Heart right ventricle (tissue), 16 donors: ENCODE measurements around the gene ABAT. TPM values are rescaled to one million over a fixed set of nuclear protein-coding genes. Genes with fewer than 3 reads are reported as not detected.

Experiments
- ATAC-seq, 8 donors: fragments of 200-7000 bp; cut with Tn5 transposase; one replicate each; pipeline ENCODE4 v1.9.1; 2020; ENCODE audit warnings: mild to moderate bottlenecking in 8 of 8, moderate library complexity in 8 of 8, moderate number of reproducible peaks in 1 of 8
- DNase-seq, 2 donors: peaks; one replicate each; pipeline ENCODE4 v3.0.0-alpha.2; 2020
- H3K27ac ChIP-seq, 10 donors: fragments of 200-600 bp; sonication (generic) in 2 of 10; one replicate each; pipeline versions ENCODE4 v1.5.0 to v1.8.0; 2020 to 2022; ENCODE audit warnings: mild to moderate bottlenecking in 3 of 10
- H3K27me3 ChIP-seq, 7 donors: fragments of 200-600 bp; one replicate each; pipeline ENCODE4 v1.8.0; 2021 to 2022; ENCODE audit warnings: mild to moderate bottlenecking in 2 of 7
- H3K36me3 ChIP-seq, 9 donors: fragments of 200-600 bp; sonication (generic) in 1 of 9; one replicate each; pipeline versions ENCODE4 v1.5.0 to v1.8.0; 2020 to 2022; ENCODE audit warnings: mild to moderate bottlenecking in 2 of 9
- H3K4me1 ChIP-seq, 9 donors: fragments of 200-600 bp; sonication (generic) in 1 of 9; one replicate each; pipeline versions ENCODE4 v1.5.0 to v1.8.0; 2020 to 2022; ENCODE audit warnings: mild to moderate bottlenecking in 4 of 9
- H3K4me3 ChIP-seq, 10 donors: fragments of 200-600 bp; sonication (generic) in 2 of 10; one replicate each; pipeline versions ENCODE4 v1.5.0 to v1.8.0; 2020 to 2022; ENCODE audit warnings: mild to moderate bottlenecking in 7 of 10, moderate library complexity in 2 of 10
- H3K9me3 ChIP-seq, 11 donors: fragments of 200-600 bp in 10 of 11; sonication (generic) in 2 of 11; one replicate each; pipeline versions ENCODE4 v1.5.0 to v1.8.0; 2013 to 2022; ENCODE audit warnings: mild to moderate bottlenecking in 2 of 11, control low read depth in 1 of 11, moderate library complexity in 1 of 11
- CTCF ChIP-seq, 9 donors: fragments of 200-600 bp; sonication (generic) in 2 of 9; IDR thresholded peaks; one replicate each; pipeline versions ENCODE4 v1.5.0 to v1.8.0; 2021 to 2022; ENCODE audit warnings: antibody characterized with exemption in 9 of 9, mild to moderate bottlenecking in 5 of 9, moderate library complexity in 1 of 9
- WGBS, 2 donors: extraction: QIAGEN DNeasy Blood & Tissue Kit; methylation state at CpG; one replicate each; pipeline ENCODE4 v1.1.7; 2013; ENCODE audit warnings: inconsistent platforms in 1 of 2; 5-methylcytosine and 5-hydroxymethylcytosine counted together
- intact Hi-C, 10 donors: fragments of 100-400 bp; cut with DNase I; formaldehyde crosslinking; loops; one replicate each; pipeline versions ENCODE4 v1.11.1 to v1.14.2; 2022
- polyA plus RNA-seq, 2 donors: library from polyadenylated mRNA; stranded (reverse); fragments of 200-250 nt; gene quantifications; one replicate each; pipeline ENCODE4 v1.2.3, GENCODE V29; 2013
- total RNA-seq, 10 donors: library from RNA; stranded (reverse); fragmentation: NEBNext Ultra II Directional in 3 of 10; extraction: Animal tissue kit (Norgen Biotek cat#: 25700) in 3 of 10; gene quantifications; one replicate each; pipeline versions ENCODE4 v1.2.1 to v1.2.4, GENCODE V29; 2021 to 2023
- donor health status: Arrhythmogenic right ventricular cardiomyopathy.
- donor health status: ischemic (EF 13 %, LVEDD 7.1; RV severe dilation, severe dysfunction).
- donor health status: healthy with polysubstance abuse.
- donor health status: DM: no; HTN: yes; CAD: no.
- donor health status: DM: no; HTN: no; CAD: no.
- donor health status: ischemic (EF 25% LVEDD 6.9; RV normal size, moderate dysfunction).
- donor health status: ischemic (EF 25% LVEDD 5.7; RV mildly dilated, moderate dysfunction).
- donor health status: healthy.
- donor health status: DM: yes; HTN: yes; CAD: no.
- donor health status: Ischemic cardiomyopathy.
- donor health status: ischemic (EF 35%, LVEDD 5.7; RV mildly dilated, moderate dysfunction).
- donor health status: nonischemic (EF 11% LVEDD 7.7; RV severe dilation, severe dysfunction).
- donor health status: DM: yes; HTN: yes; CAD: no.
- donor health status: PGD.
- donor health status: ischemic (EF 29% LVEDD 5.4; RV normal size, mild dysfunction).
- donor health status: nonischemic (EF 23%, LVEDD 6.1; RV moderate dilation, normal function).

ABAT gene
- total and polyA plus RNA-seq, 12 donors: 2.2 to 35.9 (median 14.0) TPM

- Histone ChIP-seq H3K9me3 (no peaks in the 10 kb centered on the region), H3K4me1 (no peaks in the 10 kb centered on the region), H3K27ac (no peak overlapping the region), H3K36me3 (no peaks in the 10 kb centered on the region), H3K27me3 (no peaks in the 10 kb centered on the region), H3K4me3 (no peak overlapping the region)
- intact Hi-C loops: loop anchor here in 1 of 10 donors (2.0 kb wide), 1 partner anchor 78 kb away; no protein-coding TSS in a partner anchor
- no peak for DNase-seq
- ATAC-seq: no peak
- TF ChIP-seq CTCF (IDR thresholded peaks at IDR 0.05): no peak
- 57 to 62% methylated on average over 4 of the region's 4 CpGs for WGBS, 2 donors
These were observed 34.1 kb downstream of the ABAT start for GRCh38 chr16:8708536-8708935.

GRCh38 chr16:8712589-8713361 lies 38.4 kb downstream of the ABAT start:
- 42 to 45% methylated on average over 27 of the region's 27 CpGs for WGBS, 2 donors

GRCh38 chr16:8713635-8714172 lies 39.3 kb downstream of the ABAT start:
- 81 to 82% methylated on average over 10 of the region's 10 CpGs for WGBS, 2 donors
- Histone ChIP-seq H3K27ac (no peak overlapping the region), H3K9me3 (peaks cover 0 to 13% (median 0%) of the 10 kb centered on the region in 11 donors), H3K4me3 (no peak overlapping the region), H3K36me3 (peaks cover 0 to 4% (median 0%) of the 10 kb centered on the region in 9 donors), H3K4me1 (no peaks in the 10 kb centered on the region), H3K27me3 (no peaks in the 10 kb centered on the region)
- no peak for ATAC-seq
- TF ChIP-seq CTCF (IDR thresholded peaks at IDR 0.05): no peak
- intact Hi-C loops: no loop called here
- DNase-seq: no peak

More at GRCh38 chr16:8712589-8713361, 38.4 kb downstream of the ABAT start:
- H3K27me3 ChIP-seq: no peaks in the 10 kb centered on the region
- H3K4me1 ChIP-seq: no peaks in the 10 kb centered on the region
- peaks cover 0 to 13% (median 0%) of the 10 kb centered on the region in 11 donors for H3K9me3 ChIP-seq
- no peak for DNase-seq
- intact Hi-C loops: no loop called here
- no peak for TF ChIP-seq CTCF (IDR thresholded peaks at IDR 0.05)
- no peak overlapping the region for H3K27ac ChIP-seq
- no peak for ATAC-seq
- no peak overlapping the region for H3K4me3 ChIP-seq
- H3K36me3 ChIP-seq: peaks cover 0 to 4% (median 0%) of the 10 kb centered on the region in 9 donors

GRCh38 chr16:8714174-8714573 lies 39.8 kb downstream of the ABAT start:
- no peak for TF ChIP-seq CTCF (IDR thresholded peaks at IDR 0.05)
- DNase-seq (no peak), ATAC-seq (no peak)
- WGBS, 2 donors: 67 to 78% methylated on average over 7 of the region's 7 CpGs
- Histone ChIP-seq H3K4me3 (no peak overlapping the region), H3K27ac (no peak overlapping the region), H3K9me3 (peaks cover 0 to 13% (median 0%) of the 10 kb centered on the region in 11 donors), H3K27me3 (no peaks in the 10 kb centered on the region), H3K36me3 (peaks cover 0 to 4% (median 0%) of the 10 kb centered on the region in 9 donors), H3K4me1 (no peaks in the 10 kb centered on the region)
- intact Hi-C loops: no loop called here
